ENCODE data around the gene TRAF2.

TRAF2 gene

DNA sequence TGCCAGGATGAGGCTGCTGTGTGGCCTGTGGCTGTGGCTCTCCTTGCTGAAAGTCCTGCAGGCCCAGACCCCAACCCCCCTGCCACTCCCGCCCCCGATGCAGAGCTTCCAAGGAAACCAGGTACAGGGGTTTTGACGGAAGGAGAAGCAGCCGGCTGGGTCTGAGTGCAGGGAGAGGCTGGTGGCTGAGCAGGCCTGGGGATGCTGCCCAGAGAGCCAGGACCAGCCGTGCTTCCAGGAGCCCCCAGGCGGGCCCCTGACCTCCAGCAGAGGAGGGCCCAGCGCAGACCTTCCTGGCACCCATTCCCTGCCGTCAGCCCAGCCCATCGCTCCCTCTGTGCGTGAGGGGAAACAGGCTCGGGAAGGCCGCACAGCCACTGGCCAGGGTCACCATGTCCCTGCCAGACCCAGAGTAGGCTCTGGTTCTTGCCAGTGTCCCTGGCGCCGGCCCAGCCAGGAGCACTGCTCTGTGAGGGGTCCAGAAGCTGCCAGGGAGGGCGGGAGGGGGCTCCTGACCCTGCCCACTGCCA, 66.1 kb downstream of the TRAF2 start:
- no peak for DNase-seq

DNA sequence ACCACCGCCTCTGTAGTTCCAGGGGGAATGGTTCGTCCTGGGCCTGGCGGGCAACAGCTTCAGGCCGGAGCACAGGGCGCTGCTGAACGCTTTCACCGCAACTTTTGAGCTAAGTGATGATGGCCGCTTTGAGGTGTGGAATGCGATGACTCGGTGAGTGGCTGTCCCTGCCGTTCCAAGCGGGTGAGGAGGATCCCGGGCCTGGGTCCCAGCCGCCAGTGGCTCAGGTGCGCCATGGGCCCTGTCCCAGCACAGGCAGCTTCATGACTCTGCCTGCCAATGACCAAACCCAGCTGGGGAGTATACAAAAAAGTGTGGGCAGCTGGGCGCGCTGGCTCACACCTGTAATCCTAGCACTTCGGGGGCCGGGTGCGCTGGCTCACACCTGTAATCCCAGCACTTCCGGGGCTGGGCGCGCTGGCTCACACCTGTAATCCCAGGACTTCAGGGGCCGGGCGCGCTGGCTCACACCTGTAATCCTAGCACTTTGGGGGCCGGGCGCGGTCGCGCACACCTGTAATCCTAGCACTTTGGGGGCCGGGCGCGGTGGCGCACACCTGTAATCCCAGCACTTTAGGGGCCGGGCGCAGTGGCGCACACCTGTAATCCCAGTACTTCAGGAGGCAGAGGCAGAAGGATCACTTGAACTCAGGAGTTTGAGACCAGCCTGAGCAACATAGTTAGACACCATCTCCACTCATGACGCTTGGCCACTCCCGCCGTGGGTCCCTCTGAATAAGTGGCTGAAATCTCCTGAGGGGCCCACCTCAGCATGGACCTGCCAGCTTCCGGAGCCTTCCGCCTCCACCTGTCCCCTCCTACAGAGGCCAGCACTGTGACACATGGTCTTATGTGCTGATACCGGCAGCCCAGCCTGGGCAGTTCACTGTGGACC, 66.8 kb downstream of the TRAF2 start:
- no peak for DNase-seq

DNA sequence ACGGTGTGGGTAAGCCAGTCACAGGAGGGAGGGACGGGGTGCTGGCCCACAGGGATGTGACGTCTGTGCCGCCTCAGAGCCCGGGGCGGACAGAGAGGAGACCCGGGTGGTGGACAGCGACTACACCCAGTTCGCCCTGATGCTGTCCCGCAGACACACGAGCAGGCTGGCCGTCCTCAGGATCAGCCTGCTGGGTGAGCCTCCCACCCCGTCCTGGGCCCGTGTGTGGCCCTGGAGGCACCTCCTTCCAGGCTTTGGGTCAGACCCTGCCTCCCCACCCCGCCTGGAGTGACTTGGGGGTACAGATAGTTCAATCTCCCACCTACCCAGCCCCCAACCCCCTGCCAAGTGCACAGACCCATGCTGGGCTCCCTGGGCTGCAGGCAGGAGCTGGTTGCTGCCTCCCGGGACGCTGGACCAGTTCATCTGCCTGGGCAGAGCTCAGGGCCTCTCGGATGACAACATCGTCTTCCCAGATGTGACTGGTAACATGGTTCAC, 67.5 kb downstream of the TRAF2 start:
- no peak for DNase-seq

DNA sequence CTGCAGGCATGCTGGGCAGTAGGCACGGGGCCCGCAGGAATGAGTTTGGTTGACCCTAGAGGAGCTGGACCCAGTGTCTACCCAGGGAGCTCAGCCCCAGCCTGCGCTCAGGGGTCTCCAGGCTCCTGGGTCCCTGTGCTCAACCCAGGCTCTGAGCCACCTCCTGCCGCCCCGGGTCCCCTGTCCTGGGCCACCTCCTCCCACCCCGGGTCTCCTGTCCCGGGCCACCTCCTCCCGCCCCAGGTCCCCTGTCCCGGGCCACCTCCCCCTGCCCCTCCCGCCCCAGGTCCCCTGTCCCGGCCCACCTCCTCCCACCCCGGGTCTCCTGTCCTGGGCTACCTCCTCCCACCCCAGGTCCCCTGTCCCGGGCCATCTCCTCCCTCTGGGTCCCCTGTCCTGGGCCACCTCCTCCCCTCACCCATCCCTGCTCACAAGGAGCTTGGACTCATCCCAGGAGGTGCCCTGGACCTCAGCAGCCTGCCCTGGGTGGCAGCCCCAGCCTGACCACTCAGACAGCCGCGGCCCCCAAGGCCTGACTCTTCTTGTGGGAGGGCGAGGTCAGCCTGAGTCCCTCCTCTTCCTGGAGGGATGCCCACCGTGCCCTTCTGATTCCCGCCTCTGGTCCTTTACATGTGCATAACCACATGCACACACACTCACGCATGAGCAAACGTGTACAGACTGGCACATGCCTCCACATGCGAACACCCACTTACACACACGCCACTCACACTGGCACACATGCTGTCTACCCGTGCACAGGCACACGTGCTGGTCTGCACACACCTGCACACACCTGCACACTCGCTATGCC, 68.2 kb downstream of the TRAF2 start:
- DNase-seq, result no peak

DNA sequence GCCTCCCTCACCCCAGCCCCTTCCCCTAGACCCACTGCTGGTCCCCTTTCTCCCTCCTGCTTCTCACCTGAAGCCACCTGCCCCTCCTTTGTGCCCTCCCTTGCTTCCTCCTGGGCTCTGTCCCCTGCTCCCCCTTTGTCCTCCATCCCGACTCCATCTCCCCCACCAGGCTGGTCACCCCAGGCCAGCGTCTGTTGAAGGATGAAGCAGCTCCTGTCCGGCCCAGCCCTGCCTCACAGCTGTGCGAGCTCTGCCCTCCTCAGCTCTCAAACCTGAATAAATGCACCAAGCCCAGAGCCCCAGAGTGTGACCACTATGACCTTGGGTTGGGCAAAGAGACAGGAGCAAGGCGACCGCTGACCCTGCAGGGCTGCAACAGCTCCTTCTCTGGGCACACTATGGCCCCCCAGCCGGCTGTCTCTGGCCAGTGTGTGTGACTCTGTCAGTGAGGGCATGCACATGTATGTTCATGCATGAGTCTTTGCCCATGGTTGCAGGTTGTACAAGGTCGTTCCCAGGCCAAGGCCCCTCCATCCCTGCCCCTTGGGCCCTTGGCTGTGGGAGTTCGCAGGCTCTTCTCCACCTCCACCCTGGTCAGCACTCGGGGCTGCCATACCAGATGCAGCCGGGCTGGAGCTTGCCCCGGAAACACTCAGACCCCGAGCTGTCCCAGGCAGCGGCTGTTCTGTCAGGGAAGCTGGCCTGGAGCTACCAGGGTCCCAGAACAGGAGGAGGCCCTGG, 69.1 kb downstream of the TRAF2 start:
- DNase-seq, result no peak

DNA sequence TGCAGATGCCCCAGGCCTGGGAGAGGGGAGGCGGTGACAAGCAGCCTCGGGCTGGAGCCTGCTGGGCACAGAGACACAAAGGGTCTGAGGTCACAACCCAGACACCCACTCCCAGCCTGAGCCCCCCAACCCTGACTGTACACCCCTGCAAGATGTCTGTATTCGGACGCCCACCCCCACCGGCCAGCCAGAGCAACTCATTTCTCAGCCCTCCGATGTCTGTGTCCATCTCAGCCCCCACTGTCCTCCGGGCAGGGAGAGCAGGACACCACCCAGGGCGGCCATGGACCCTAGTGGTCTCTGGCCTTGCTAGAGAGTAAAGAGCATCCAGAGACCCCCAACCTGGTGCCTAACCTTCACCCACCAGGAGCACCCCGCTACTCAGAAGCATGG, 69.6 kb downstream of the TRAF2 start:
- DNase-seq, result no peak

DNA sequence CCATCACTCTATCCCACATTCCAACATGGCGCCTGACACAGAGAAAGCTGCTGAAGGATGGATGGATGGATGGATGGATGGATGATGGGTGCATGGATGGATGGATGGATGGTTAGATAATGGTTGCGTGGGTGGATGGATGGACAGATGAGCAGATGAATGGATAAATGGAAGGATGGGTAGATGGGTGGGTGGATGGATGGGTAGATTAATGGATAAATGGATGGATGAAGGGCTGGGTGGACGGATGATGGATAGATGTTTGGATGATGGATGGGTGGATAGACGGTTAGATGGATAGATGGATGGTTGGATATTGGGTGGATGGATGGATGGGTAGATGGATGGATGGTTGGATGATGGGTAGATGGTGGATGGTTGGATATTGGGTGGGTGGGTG, 70.3 kb downstream of the TRAF2 start:
- DNase-seq, result no peak

DNA sequence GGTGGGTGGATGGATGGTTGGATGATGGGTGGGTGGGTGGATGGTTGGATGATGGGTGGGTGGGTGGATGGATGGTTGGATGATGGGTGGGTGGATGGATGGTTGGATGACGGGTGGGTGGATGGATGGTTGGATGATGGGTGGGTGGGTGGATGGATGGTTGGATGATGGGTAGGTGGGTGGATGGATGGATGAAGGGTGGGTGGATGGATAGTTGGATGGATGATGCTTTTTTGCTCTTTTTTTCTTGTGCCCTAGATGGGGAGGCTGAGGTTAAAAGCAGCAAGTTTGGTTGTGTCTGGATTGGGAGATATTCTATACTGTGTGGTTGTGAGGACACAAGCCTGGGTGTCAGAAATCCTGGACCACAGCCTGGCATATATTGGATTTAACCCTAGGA, 71.1 kb downstream of the TRAF2 start:
- DNase-seq, result no peak

DNA sequence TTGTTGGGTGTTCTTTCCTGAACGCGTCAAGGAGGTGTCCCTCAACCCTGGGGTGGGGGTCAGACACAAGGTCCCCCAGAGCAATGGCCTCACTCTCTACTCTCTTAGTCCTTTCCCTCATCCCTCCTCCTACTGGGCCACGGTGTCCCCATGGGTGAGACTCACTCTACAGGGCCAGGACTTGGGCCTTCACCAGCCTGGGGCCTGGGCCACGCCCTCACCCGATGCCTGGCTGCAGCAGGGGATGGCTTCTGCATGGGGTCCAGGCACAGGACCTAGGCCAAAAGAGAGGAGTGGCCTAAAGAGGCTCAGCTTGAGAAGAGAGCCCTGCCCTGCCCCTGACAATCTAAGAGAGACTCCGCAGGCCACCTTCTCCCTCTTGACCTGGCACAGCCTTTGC, 71.6 kb downstream of the TRAF2 start:
- DNase-seq, result no peak

DNA sequence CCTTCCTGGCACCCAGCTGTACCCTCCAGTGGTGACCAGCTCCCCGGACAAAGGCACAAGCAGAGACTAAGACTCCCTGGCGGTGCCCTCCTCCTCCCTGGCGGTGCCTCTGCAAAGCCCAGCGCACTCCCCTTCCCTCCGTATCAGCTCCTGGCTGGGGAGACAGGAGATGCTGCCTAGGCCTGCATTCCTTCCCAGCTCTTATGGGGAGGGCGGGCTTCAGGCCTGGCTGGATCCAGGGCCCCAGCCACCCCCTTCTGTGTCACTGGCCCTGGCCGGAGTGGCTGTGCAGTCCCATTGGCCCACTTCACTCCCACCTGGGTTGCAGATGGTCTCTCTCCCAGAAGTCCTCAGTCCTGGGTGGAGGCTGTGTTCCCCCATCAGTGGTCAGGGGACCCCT, 72.2 kb downstream of the TRAF2 start:
- no peak for DNase-seq

DNA sequence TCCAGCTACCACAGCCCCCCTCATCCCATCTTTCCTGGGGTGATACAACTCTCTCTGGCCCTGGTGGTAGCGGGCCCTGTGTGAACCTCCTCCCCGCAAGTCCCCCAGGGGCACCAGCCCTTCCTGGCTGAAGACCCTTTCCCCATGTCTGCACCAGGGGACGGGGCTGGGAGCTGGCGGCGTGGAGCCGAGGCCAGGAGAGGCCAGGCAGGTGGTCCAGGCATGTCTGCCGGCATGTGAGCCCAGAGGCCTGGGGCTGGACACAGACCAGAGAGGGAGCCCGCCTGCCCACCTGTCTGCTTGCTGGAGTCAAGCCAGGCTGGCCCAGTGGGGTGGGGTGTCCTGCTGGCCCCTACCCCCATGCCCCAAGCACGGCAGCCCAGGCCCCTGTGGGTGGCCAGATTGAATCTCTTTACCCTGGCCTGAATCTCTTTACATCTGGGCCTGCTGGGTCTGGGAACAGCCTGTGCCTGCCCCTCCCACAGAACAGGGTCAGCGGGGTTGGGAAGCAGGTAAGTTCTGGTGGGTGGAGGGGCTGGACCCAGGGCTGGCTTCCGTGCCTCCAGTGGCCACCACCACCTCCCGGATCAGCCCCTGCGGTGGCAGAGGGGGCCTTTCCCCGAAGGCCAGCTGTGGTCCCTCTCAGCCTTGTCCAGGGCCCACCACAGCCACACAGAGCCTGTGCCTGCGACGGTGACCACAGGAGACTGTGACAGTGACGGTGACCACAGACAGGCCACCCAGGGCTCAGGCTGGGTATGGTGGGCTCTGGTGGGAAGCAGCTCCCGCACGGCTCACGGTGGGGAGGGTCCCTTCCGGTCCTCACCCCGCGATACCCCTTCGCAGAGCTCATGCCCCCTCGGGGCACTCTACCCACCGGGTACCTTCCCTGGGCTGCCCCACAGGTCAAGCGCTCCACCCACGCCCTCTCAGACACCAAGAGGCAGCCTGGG, 72.9 kb downstream of the TRAF2 start:
- no peak for DNase-seq

DNA sequence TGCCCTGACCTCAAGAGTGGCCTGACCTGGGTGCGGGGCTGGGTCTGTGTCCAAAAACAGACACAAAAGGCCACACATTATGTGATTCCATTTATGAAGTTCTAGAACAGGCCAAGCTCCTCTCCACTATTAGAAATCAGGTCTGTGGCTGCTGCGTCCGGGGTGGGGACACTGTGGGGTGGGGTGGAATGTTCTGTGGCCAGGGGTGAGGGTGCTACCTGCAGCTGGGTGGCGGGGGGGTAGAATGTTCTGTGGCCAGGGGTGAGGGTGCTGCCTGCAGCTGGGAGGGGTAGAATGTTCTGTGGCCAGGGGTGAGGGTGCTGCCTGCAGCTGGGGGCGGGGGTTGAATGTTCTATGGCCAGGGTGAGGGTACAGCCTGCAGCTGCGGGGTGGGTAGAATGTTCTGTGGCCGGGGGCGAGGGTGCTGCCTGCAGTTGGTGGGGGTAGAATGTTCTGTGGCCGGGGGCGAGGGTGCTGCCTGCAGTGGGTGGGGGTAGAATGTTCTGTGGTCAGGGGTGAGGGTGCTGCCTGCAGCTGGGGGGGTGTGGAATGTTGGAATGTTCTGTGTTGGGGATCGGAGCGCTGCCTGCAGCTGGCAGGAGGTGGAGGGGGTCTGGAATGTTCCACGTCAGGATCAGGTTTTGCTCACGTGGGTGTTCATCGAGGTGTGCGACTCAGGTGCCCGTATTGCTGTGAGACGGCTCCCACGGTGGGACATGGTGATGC, 74.1 kb downstream of the TRAF2 start:
- DNase-seq, result no peak

DNA sequence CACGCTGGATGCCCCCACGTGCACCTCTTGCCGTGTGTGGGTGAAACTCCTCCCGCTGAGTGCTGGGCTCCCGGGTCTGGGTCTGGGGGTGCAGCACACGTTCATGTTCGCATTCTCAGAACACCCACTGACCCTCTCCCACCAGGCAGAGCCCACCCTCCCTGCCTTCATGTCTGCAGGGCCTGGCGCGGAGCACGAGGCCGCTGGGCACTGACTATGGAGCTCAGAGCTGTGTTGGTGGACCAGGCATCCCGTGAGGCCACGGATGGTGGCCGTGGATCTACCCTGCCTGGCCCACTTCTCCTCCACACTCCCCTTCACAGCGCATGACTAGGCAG, 74.6 kb downstream of the TRAF2 start:
- DNase-seq, result no peak

DNA sequence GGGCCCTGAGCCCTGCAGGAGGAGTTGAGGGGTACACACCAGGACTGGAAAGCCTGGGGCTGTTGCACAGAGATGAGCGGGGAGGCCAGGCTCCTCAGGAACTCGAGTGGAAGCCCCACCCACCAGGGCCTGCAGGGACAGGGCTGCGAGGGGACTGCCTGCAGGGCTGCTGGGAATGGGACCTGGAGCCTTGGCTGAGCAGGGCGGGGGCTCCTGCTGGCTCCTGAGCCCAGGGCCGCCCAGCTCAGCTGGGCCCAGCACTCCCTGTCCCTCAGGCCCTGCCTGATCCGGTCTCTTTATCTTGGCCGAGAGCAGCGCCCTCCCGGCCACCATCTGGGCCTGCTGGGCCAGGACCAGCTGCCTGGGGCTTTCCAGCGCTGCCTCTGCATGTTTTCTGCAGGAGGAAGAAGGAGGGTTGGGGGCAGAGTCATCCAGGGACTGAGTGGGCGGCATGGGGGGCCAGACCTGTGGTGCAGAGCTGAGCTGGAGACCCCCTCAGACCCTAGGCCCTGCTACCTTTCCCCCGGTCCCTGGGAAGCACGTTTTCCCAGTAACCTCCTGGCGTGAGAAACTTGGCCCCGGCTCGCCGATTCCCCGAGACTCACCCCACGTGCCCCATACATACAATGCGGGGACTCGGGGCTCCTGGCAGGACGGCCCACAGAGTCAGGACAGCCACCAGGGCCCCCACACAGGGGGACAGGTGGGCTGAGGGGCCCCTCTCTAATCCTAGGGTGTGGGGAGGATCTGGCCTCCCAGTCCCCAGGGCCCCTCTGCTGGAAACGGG, 75.2 kb downstream of the TRAF2 start:
- DNase-seq, result no peak

DNA sequence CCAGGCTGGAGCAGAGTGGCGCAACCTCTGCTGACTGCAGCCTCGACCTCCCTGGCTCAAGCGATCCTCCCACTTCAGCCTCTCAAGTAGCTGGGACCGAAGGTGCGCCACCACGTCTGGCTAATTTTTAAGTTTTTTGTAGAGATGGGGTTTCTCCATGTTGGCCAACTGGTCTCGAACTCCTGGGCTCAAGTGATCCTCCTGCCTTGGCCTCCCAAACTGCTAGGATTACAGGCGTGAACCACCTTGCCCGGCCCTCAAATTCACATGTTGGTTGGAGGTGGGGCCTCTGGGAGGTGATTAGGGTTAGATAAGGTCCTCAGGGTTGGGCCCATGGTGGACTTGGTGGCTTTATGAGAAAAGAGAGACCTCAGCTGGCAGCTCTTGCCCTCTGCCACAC, 75.8 kb downstream of the TRAF2 start:
- DNase-seq, result no peak

DNA sequence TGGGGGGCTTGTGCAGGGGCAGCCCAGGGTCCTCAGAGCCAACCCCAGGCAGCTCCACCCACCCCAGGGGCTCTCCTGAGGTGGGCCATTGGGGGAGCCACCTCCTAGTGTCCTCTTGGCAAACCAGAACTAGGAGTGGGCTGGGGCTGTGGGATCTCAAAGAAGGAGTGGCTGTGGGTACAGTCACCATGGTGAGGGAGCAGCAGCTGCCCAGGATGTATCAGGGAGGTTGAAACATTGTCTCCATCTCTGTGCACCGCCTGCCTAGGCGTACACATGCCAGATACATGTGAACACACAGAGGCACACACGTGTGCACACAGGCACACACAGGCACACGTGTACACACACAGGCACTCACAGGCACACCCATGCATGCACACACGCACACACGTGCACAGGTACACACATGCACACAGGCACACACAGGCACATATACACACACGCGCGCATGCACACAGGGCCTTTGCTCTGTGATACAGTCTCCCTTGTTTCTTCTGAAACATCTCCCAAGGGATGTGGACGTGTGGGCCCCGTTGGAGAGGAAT, 76.5 kb downstream of the TRAF2 start:
- no peak for DNase-seq

DNA sequence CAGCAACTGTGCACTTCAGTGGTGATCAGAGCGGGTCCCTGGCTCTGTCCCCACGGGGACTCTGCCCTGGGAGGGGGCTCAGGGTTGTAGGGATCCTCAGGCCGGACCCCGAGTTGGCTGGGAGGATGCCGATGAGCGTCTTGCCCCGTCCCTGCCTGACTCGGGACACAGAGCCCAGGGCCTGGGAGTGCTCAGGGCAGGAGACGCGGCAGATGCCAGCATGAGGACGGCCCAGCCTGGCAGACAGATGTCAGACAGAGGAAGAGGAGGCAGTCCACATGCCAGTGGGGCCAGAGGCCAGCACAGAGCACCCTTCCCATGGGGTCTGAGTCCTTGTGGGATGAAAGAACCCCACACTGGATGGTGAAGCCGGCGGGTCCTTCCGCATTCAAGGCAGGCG, 77.0 kb downstream of the TRAF2 start:
- DNase-seq, result no peak

DNA sequence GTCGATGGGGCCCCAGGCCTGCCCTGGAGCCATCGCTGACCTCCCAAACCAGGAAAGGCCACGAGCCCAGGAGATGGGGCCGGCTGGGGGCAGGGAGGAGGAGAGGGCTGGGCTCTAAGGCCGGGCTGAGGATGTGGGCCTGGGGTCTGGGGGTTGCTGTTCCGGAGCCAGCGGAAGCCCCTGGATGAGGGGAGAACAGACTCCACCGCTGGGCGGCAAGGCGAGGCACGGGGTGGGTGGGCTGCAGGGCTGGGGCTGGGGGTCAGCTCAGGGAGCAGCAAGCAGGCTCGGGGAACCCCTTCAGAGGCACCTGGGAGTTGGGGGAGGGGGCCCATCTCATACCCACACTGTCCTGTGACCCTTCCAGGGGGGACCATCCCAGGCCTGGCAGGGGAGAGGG, 77.4 kb downstream of the TRAF2 start:
- no peak for DNase-seq

DNA sequence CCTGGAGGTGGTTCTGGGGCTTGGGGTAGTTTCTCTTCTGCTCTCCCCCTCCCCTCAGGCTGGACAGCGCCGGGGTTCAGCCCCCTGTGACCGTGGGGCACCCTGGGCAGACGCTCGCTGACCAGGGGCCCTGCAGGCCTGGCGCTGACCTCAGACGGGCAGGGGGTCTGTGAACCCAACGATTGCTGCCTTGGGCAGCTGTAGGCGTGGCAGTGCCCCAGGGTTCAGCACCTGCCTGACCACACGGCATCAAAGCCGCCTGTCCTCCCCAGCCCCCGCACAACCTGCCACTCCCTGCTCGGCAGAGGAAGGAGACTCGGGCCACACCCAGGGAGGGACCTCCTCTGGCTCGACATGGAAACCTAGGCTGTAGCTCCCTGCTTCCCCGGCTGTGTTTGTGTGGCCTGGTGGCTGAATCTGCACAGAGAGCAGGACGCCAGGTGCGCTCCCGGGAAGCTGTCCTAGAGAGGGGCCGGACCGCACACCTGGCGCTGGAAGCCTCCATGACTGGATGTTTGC, 77.9 kb downstream of the TRAF2 start:
- no peak for DNase-seq

All from GDM1 (cell line).